H1 (cell line): Measurements from ENCODE around the gene ZNF669. TPM values are rescaled to one million over a fixed set of nuclear protein-coding genes. Genes with fewer than 3 reads are reported as not detected.

Experiments used
- CTCF ChIA-PET: fragments of 300-600 bp; sonication (Branson Sonifier 250); formaldehyde crosslinking; loops from one replicate; lab custom pipeline; 2021; ENCODE audit not compliant: partially characterized antibody; lab: Charles Lee
- POLR2A ChIA-PET: fragments of 300-600 bp; sonication (Branson Sonifier 250); formaldehyde crosslinking; loops from one replicate; lab custom pipeline; 2021; ENCODE audit warnings: inconsistent platforms; ENCODE audit not compliant: partially characterized antibody; lab: Charles Lee
- DNase-seq, 2 experiments: peaks; one replicate each; pipeline versions ENCODE4 v3.0.0 to v3.0.0-alpha.2; 2010 to 2022; ENCODE audit warnings: low spot score in 2 of 2, low read depth in 1 of 2, mixed read lengths in 1 of 2
- FAIRE-seq: peaks from 2 replicates; lab custom pipeline; 2011; peaks lifted over from hg19 to GRCh38; lab: Jason Lieb, UNC
- H2AFZ ChIP-seq: 2 replicates; pipeline ENCODE4 v1.8.1; 2012; ENCODE audit warnings: low read length, inconsistent platforms
- H2AK5ac ChIP-seq: 2 replicates; pipeline ENCODE4 v1.6.1; 2013; ENCODE audit warnings: low read depth, low read length
- H2BK120ac ChIP-seq: replicated peaks from 2 replicates; pipeline ENCODE3; 2013; ENCODE audit warnings: low read depth, low read length, inconsistent platforms
- H2BK12ac ChIP-seq: 2 replicates; pipeline ENCODE4 v1.6.1; 2013; ENCODE audit warnings: low read depth, low read length
- H2BK15ac ChIP-seq: 2 replicates; pipeline ENCODE4 v1.6.1; 2013; ENCODE audit warnings: low read length
- H2BK20ac ChIP-seq: 2 replicates; pipeline ENCODE4 v1.6.1; 2013; ENCODE audit warnings: low read length
- H2BK5ac ChIP-seq: 2 replicates; pipeline ENCODE4 v1.6.1; 2013; ENCODE audit warnings: low read depth, low read length
- H3K14ac ChIP-seq: 2 replicates; pipeline ENCODE4 v1.6.1; 2013; ENCODE audit warnings: inconsistent platforms; ENCODE audit not compliant: insufficient read length
- H3K18ac ChIP-seq: 2 replicates; pipeline ENCODE4 v1.6.1; 2013; ENCODE audit warnings: low read length; ENCODE audit errors: extremely low read depth
- H3K23ac ChIP-seq: 2 replicates; pipeline ENCODE4 v1.6.1; 2013; ENCODE audit warnings: inconsistent platforms; ENCODE audit not compliant: insufficient read length
- H3K23me2 ChIP-seq: 2 replicates; pipeline ENCODE4 v1.6.1; 2013; ENCODE audit warnings: low read depth, low read length
- H3K27ac ChIP-seq: 2 replicates; pipeline ENCODE4 v1.6.1; 2011; ENCODE audit warnings: low read depth, low read length, inconsistent platforms
- H3K27me3 ChIP-seq, 4 experiments: replicated peaks in 1 of 4; 1 replicate in 1 of 4; 2 replicates in 3 of 4; pipeline versions ENCODE4 v1.6.1 to v1.8.1; 2011 to 2013; ENCODE audit warnings: low read length in 3 of 4, mild to moderate bottlenecking in 3 of 4, inconsistent platforms in 2 of 4, mixed read lengths in 2 of 4, moderate library complexity in 1 of 4; ENCODE audit not compliant: control insufficient read depth in 3 of 4, insufficient read depth in 3 of 4; ENCODE audit errors: extremely low read depth in 1 of 4
- H3K36me3 ChIP-seq, 4 experiments: 2 replicates each; pipeline versions ENCODE4 v1.6.1 to v1.8.1; 2011 to 2013; ENCODE audit warnings: mild to moderate bottlenecking in 4 of 4, low read length in 3 of 4, moderate library complexity in 2 of 4, control low read depth in 1 of 4, inconsistent platforms in 1 of 4; ENCODE audit not compliant: insufficient read depth in 4 of 4, control insufficient read depth in 2 of 4
- H3K4ac ChIP-seq: replicated peaks from 2 replicates; pipeline ENCODE3; 2013; ENCODE audit warnings: low read length, low read depth, mixed read lengths, inconsistent platforms; ENCODE audit not compliant: insufficient read length
- H3K4me1 ChIP-seq, 4 experiments: replicated peaks in 1 of 4; 1 replicate in 1 of 4; 2 replicates in 3 of 4; pipeline versions ENCODE4 v1.6.1 to v1.8.1; 2011 to 2013; ENCODE audit warnings: low read length in 3 of 4, inconsistent platforms in 2 of 4, mixed read lengths in 1 of 4; ENCODE audit not compliant: insufficient read depth in 4 of 4, control insufficient read depth in 3 of 4
- H3K4me2 ChIP-seq, 2 experiments: 2 replicates each; pipeline versions ENCODE4 v1.6.1 to v1.8.1; 2011 to 2013; ENCODE audit warnings: low read depth in 2 of 2, low read length in 2 of 2, control low read depth in 1 of 2, inconsistent platforms in 1 of 2, mild to moderate bottlenecking in 1 of 2; ENCODE audit not compliant: insufficient read depth in 1 of 2
- H3K4me3 ChIP-seq, 4 experiments: fragments of 200-600, 300-600 bp in 1 of 4; sonication (generic), shearing (Covaris generic), sonication (Bioruptor Twin) in 1 of 4; 2 replicates each; pipeline versions ENCODE4 v1.5.1 to v1.8.1; 2011 to 2016; ENCODE audit warnings: low read length in 4 of 4, low read depth in 3 of 4, control low read depth in 2 of 4, inconsistent platforms in 2 of 4, mild to moderate bottlenecking in 2 of 4, mixed read lengths in 1 of 4, moderate library complexity in 1 of 4; ENCODE audit not compliant: insufficient read depth in 2 of 4; ENCODE audit errors: extremely low read depth in 1 of 4
- H3K56ac ChIP-seq: replicated peaks from 2 replicates; pipeline ENCODE3; 2013; ENCODE audit warnings: low read depth, mild to moderate bottlenecking, mixed read lengths, low read length, inconsistent platforms; ENCODE audit not compliant: insufficient read length
- H3K79me1 ChIP-seq: 2 replicates; pipeline ENCODE4 v1.6.1; 2013; ENCODE audit warnings: low read depth, low read length, control low read depth
- H3K79me2 ChIP-seq, 2 experiments: 2 replicates each; pipeline versions ENCODE4 v1.6.1 to v1.8.1; 2012 to 2013; ENCODE audit warnings: low read length in 2 of 2, mild to moderate bottlenecking in 2 of 2, inconsistent platforms in 1 of 2; ENCODE audit not compliant: insufficient read depth in 2 of 2, control insufficient read depth in 1 of 2
- H3K9ac ChIP-seq, 4 experiments: replicated peaks in 1 of 4; 1 replicate in 1 of 4; 2 replicates in 3 of 4; pipeline versions ENCODE4 v1.6.1 to v1.8.1; 2011 to 2013; ENCODE audit warnings: low read depth in 3 of 4, low read length in 3 of 4, control low read depth in 2 of 4, mild to moderate bottlenecking in 2 of 4, moderate library complexity in 2 of 4, inconsistent platforms in 1 of 4; ENCODE audit errors: extremely low read depth in 1 of 4
- H3K9me3 ChIP-seq, 2 experiments: 2 replicates each; pipeline versions ENCODE4 v1.6.1 to v1.8.1; 2012 to 2013; ENCODE audit warnings: mild to moderate bottlenecking in 2 of 2, moderate library complexity in 2 of 2, control low read depth in 1 of 2, inconsistent platforms in 1 of 2, low read depth in 1 of 2, low read length in 1 of 2, mixed read lengths in 1 of 2; ENCODE audit not compliant: insufficient read depth in 2 of 2
- H4K20me1 ChIP-seq, 2 experiments: replicated peaks in 1 of 2; 2 replicates each; pipeline versions ENCODE3 to v1.8.1; 2011 to 2013; ENCODE audit warnings: inconsistent platforms in 2 of 2, low read length in 2 of 2, mild to moderate bottlenecking in 1 of 2; ENCODE audit not compliant: insufficient read depth in 2 of 2, control insufficient read depth in 1 of 2
- H4K5ac ChIP-seq: 2 replicates; pipeline ENCODE4 v1.6.1; 2013; ENCODE audit warnings: low read length, low read depth, mixed read lengths, inconsistent platforms; ENCODE audit not compliant: insufficient read length
- H4K8ac ChIP-seq: 2 replicates; pipeline ENCODE4 v1.8.0; 2013; ENCODE audit warnings: mild to moderate bottlenecking, moderate library complexity, low read length, inconsistent platforms; ENCODE audit not compliant: insufficient read depth; ENCODE audit errors: extremely low read depth
- H4K91ac ChIP-seq: replicated peaks from 2 replicates; pipeline ENCODE3; 2013; ENCODE audit warnings: low read length, mixed read lengths, inconsistent platforms; ENCODE audit not compliant: insufficient read length
- ATF2 ChIP-seq: IDR thresholded peaks from 2 replicates; pipeline ENCODE4 v1.6.1; 2012; ENCODE audit warnings: low read length, inconsistent platforms
- JUND ChIP-seq: IDR thresholded peaks from 2 replicates; pipeline ENCODE4 v1.6.1; 2011; ENCODE audit warnings: mild to moderate bottlenecking, improper control_type of control experiment, low read length
- KDM1A ChIP-seq: fragments of 200-600, 300-600 bp; sonication (generic); IDR thresholded peaks from 2 replicates; pipeline ENCODE4 v1.7.1; 2016; ENCODE audit warnings: mild to moderate bottlenecking, low read length, borderline replicate concordance
- KDM4A ChIP-seq: IDR thresholded peaks from one replicate; pipeline ENCODE4 v1.7.1; 2012; ENCODE audit warnings: low read depth, mild to moderate bottlenecking, moderate library complexity, low read length, inconsistent platforms; ENCODE audit not compliant: severe bottlenecking
- SIRT6 ChIP-seq: IDR thresholded peaks from one replicate; pipeline ENCODE4 v1.7.1; 2012; ENCODE audit warnings: low read length, inconsistent platforms
- SP2 ChIP-seq: IDR thresholded peaks from 2 replicates; pipeline ENCODE4 v1.6.1; 2012; ENCODE audit warnings: mild to moderate bottlenecking, low read length, inconsistent platforms
- SP4 ChIP-seq: IDR thresholded peaks from 2 replicates; pipeline ENCODE4 v1.6.1; 2012; ENCODE audit warnings: low read length, inconsistent platforms
- ZNF274 ChIP-seq: IDR thresholded peaks from 2 replicates; pipeline ENCODE4 v1.7.0; 2012; ENCODE audit warnings: low read length, borderline replicate concordance; ENCODE audit errors: extremely low read depth
- WGBS, 2 experiments: shearing (Covaris generic) in 1 of 2; methylation state at CpG; one replicate each; pipeline versions ENCODE4 v1.1.6 to v1.1.7; 2013 to 2015; ENCODE audit warnings: low lambda C conversion rate in 2 of 2, mixed read lengths in 2 of 2, inconsistent platforms in 1 of 2, low coverage in 1 of 2, missing lambda C conversion rate in 1 of 2; ENCODE audit not compliant: insufficient replicate concordance in 2 of 2, insufficient coverage in 1 of 2, insufficient read length in 1 of 2; ENCODE audit errors: extremely low coverage in 1 of 2, missing lambda C conversion rate in 1 of 2; 5-methylcytosine and 5-hydroxymethylcytosine counted together
- polyA plus RNA-seq, 7 experiments: library from polyadenylated mRNA; depleted of rRNA in 3 of 7; stranded (reverse) in 5 of 7; unstranded in 2 of 7; fragments of >200 nt in 5 of 7; fragments of 200-250 nt in 2 of 7; gene quantifications; 1 replicate in 5 of 7; 2 replicates in 1 of 7; 4 replicates in 1 of 7; pipeline versions ENCODE4 v1.2.1 to v1.2.3, GENCODE V29; 2011 to 2013; ENCODE audit warnings: missing spikeins in 2 of 7, mixed read lengths in 2 of 7
- total RNA-seq: library from RNA; stranded (reverse); fragmentation: NEBNext Ultra II Directional; extraction: Animal tissue kit (Norgen Biotek cat#: 25700); gene quantifications from 2 replicates; pipeline ENCODE4 v1.2.1, GENCODE V29; 2021

ZNF669 gene
- total and polyA plus RNA-seq, 2 of the 8 experiments (the other 6 are each of a cell fraction or from before 2014, with no cell fraction given): 4.8 to 20.3 TPM

DNA sequence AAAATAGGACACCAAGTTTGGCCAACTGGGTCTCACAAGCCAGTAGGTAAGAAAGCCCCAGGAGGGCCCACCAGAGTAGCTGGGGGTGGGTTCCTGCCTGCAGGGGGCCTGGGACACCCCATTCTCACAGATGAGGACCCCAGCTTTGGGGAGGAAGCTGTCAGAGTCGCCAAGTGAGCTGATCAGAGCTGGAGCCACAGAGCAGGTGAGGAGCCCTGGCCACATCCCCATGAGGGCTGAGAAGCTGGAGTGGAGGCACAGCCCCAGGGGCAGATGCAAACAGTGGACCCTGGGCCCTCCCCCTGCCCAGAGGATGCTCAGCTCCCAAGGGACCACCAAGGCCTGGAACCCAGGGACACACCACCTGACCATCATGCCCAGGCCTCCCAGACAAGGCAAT is 16.9 kb downstream of the ZNF669 start:
- Histone ChIP-seq H3K79me1 (no peaks in the 10 kb centered on the region), H4K8ac (peak overlapping the region; percentile 51; the same call in 1 of the 2 replicates), H3K4me1 (peaks cover 0 to 6% (median 0%) of the 10 kb centered on the region in 4 experiments; a peak in 2 of 7 replicates), H3K4me3 (no peak overlapping the region), H3K4me2 (no peak overlapping the region), H3K18ac (no peak overlapping the region), H2BK20ac (no peak overlapping the region)
- CTCF ChIA-PET: interaction anchor here (0.9 to 1.3 kb wide), 2 partner anchors 8 to 32 kb away, joined by 3 read pairs; no protein-coding TSS in a partner anchor
- TF ChIP-seq SP2 (no peak), ATF2 (no peak), SIRT6 (no peak), KDM1A (no peak), JUND (no peak), SP4 (no peak), KDM4A (no peak), ZNF274 (no peak)
- TF ChIP-seq, all 59 proteins: peak for 0
- Histone ChIP-seq H3K14ac (no peak overlapping the region), H2BK120ac (no peak overlapping the region), H3K23ac (no peak overlapping the region), H2AFZ (no peak overlapping the region), H3K27ac (no peak overlapping the region), H2BK12ac (no peak overlapping the region), H4K91ac (no peak overlapping the region), H3K79me2 (no peaks in the 10 kb centered on the region), H3K36me3 (no peaks in the 10 kb centered on the region), H3K9ac (no peak overlapping the region), H2BK5ac (no peak overlapping the region; the same call in 1 of the 2 replicates), H2BK15ac (no peak overlapping the region), H3K23me2 (no peaks in the 10 kb centered on the region), H3K27me3 (no peaks in the 10 kb centered on the region), H3K4ac (no peak overlapping the region), H3K56ac (no peak overlapping the region), H3K9me3 (no peaks in the 10 kb centered on the region), H4K20me1 (no peaks in the 10 kb centered on the region), H2AK5ac (0 out of 2 replicates have a peak overlapping the region, but pooled peaks have one; percentile 39), H4K5ac (no peak overlapping the region)
- FAIRE-seq (no peak), DNase-seq (no peak)
- POLR2A ChIA-PET: interaction anchor here (0.8 to 1.9 kb wide), 2 partner anchors 9 to 188 kb away, joined by 3 to 7 read pairs; partner anchors contain the start of gene ZNF670
- 67% methylated on average over 1 of the region's 1 CpG; no CpG with 5 or more reads in 1 of the 2 experiments for WGBS, 2 experiments
